T-cell (primary cell): ENCODE measurements around the gene CAMSAP3. TPM values are rescaled to one million over a fixed set of nuclear protein-coding genes. Genes with fewer than 3 reads are reported as not detected.
A peak's percentile ranks its signal among the peaks of the same experiment; 100 is the strongest.

Experiments
- ATAC-seq, 4 experiments: fragments of 200-7000 bp in 3 of 4; fragments of 150-1000 bp in 1 of 4; cut with Tn5 transposase; replicated peaks in 1 of 4; 1 replicate in 3 of 4; 2 replicates in 1 of 4; pipeline ENCODE4 v1.10.0; 2021; ENCODE audit warnings: moderate library complexity in 3 of 4, mild to moderate bottlenecking in 2 of 4, moderate number of reproducible peaks in 1 of 4
- CTCF ChIA-PET, 2 donors: fragments of 300-600 bp; sonication (Branson Sonifier 250); formaldehyde crosslinking; loops; one replicate each; lab custom pipeline; 2022; ENCODE audit warnings: antibody characterized with exemption in 2 of 2; lab: Charles Lee
- POLR2A ChIA-PET, 2 donors: fragments of 300-600 bp; sonication (Branson Sonifier 250); formaldehyde crosslinking; loops; one replicate each; lab custom pipeline; 2022; ENCODE audit warnings: antibody characterized with exemption in 2 of 2; lab: Charles Lee
- DNase-seq, 35 experiments: peaks; one replicate each; pipeline versions ENCODE4 v3.0.0 to v3.0.0-alpha.2; 2013 to 2023
- H3K27ac ChIP-seq: one replicate; pipeline ENCODE4 v1.5.1; 2013; ENCODE audit warnings: low read length
- H3K27me3 ChIP-seq, 2 experiments: replicated peaks in 1 of 2; 1 replicate in 1 of 2; 2 replicates in 1 of 2; pipeline versions ENCODE4 v1.6.1 to v1.7.0; 2013; ENCODE audit warnings: low read length in 1 of 2, mixed read lengths in 1 of 2; ENCODE audit not compliant: control insufficient read depth in 2 of 2, insufficient read depth in 2 of 2; ENCODE audit errors: extremely low read depth in 1 of 2
- H3K36me3 ChIP-seq, 2 donors: 1 replicate in 1 of 2; 2 replicates in 1 of 2; pipeline versions ENCODE4 v1.6.1 to v1.7.0; 2013; ENCODE audit warnings: low read length in 1 of 2; ENCODE audit not compliant: control insufficient read depth in 2 of 2, insufficient read depth in 1 of 2; ENCODE audit errors: extremely low read depth in 1 of 2
- H3K4me1 ChIP-seq, 2 experiments: 1 replicate in 1 of 2; 2 replicates in 1 of 2; pipeline versions ENCODE4 v1.6.1 to v1.7.0; 2013; ENCODE audit warnings: low read length in 2 of 2, mixed read lengths in 1 of 2; ENCODE audit not compliant: insufficient read depth in 2 of 2, control insufficient read depth in 1 of 2; ENCODE audit errors: extremely low read depth in 1 of 2
- H3K4me3 ChIP-seq, 2 donors: 1 replicate in 1 of 2; 2 replicates in 1 of 2; pipeline versions ENCODE4 v1.5.1 to v1.7.0; 2013; ENCODE audit warnings: mild to moderate bottlenecking in 2 of 2, low read length in 1 of 2, moderate library complexity in 1 of 2; ENCODE audit not compliant: control insufficient read depth in 1 of 2; ENCODE audit errors: extremely low read depth in 1 of 2
- H3K9me3 ChIP-seq: 2 replicates; pipeline ENCODE4 v1.7.0; 2013
- H3K27ac Mint-ChIP-seq, 2 donors: one replicate each; pipeline ENCODE4 v1.8.0; 2020 to 2021; ENCODE audit warnings: mild to moderate bottlenecking in 2 of 2, mixed read lengths in 2 of 2
- H3K27me3 Mint-ChIP-seq, 2 donors: one replicate each; pipeline ENCODE4 v1.8.0; 2021 to 2022; ENCODE audit warnings: mixed read lengths in 2 of 2
- H3K36me3 Mint-ChIP-seq: one replicate; pipeline ENCODE4 v1.8.0; 2021; ENCODE audit warnings: mixed read lengths
- H3K4me1 Mint-ChIP-seq, 3 donors: one replicate each; pipeline ENCODE4 v1.8.0; 2020 to 2022; ENCODE audit warnings: mixed read lengths in 3 of 3, mild to moderate bottlenecking in 1 of 3
- H3K4me3 Mint-ChIP-seq, 3 donors: one replicate each; pipeline ENCODE4 v1.8.0; 2020 to 2022; ENCODE audit warnings: mild to moderate bottlenecking in 3 of 3, mixed read lengths in 3 of 3, moderate library complexity in 3 of 3
- H3K9me3 Mint-ChIP-seq, 3 donors: one replicate each; pipeline ENCODE4 v1.8.0; 2020 to 2022; ENCODE audit warnings: mixed read lengths in 3 of 3
- WGBS: methylation state at CpG from one replicate; pipeline ENCODE4 v1.1.5; 2013; ENCODE audit warnings: missing lambda C conversion rate; ENCODE audit not compliant: insufficient coverage; 5-methylcytosine and 5-hydroxymethylcytosine counted together
- total RNA-seq, 35 experiments: library from RNA in 6 of 35; stranded (reverse) in 6 of 35; fragments of 120-200 nt in 1 of 35; gene quantifications; one replicate each; pipeline versions ENCODE4 v1.2.1 to v1.2.4 and lab custom pipeline; 2013 to 2026

Gene CAMSAP3
- total RNA-seq, 5 donors from 2014 or later (not counting 1 experiment from before 2014, with no cell fraction given): 0.47 to 1.3 (median 0.51) TPM

GRCh38 chr19:7582446-7582845 lies 13.2 kb upstream of the CAMSAP3 start:
- Mint-ChIP-seq H3K27me3 (peaks cover 0 to 4% of the 10 kb centered on the region in 2 donors), H3K4me1 (no peaks in the 10 kb centered on the region), H3K9me3 (no peaks in the 10 kb centered on the region), H3K27ac (no peak overlapping the region), H3K36me3 (no peaks in the 10 kb centered on the region), H3K4me3 (no peak overlapping the region)
- ATAC-seq: no peak
- DNase-seq: no peak
- Histone ChIP-seq H3K9me3 (no peaks in the 10 kb centered on the region), H3K4me3 (no peak overlapping the region), H3K36me3 (no peaks in the 10 kb centered on the region), H3K27ac (no peak overlapping the region), H3K4me1 (no peaks in the 10 kb centered on the region), H3K27me3 (peaks cover 0 to 17% of the 10 kb centered on the region in 2 experiments)
- ChIA-PET CTCF (interaction anchor here (0.6 to 1.0 kb wide), 2 partner anchors 8 to 14 kb away, joined by 3 to 6 read pairs; no protein-coding TSS in a partner anchor), POLR2A (no interaction called here)
- WGBS: 67% methylated on average over 8 of the region's 11 CpGs

GRCh38 chr19:7589822-7590221 lies 5.8 kb upstream of the CAMSAP3 start:
- H3K27me3 ChIP-seq: peaks cover 0 to 53% of the 10 kb centered on the region in 2 experiments
- no peak overlapping the region for H3K27ac Mint-ChIP-seq
- H3K4me3 Mint-ChIP-seq: no peak overlapping the region
- no peak overlapping the region for H3K27ac ChIP-seq
- ChIA-PET POLR2A (no interaction called here), CTCF (no interaction called here)
- H3K36me3 ChIP-seq: no peaks in the 10 kb centered on the region
- H3K9me3 ChIP-seq: no peaks in the 10 kb centered on the region
- ATAC-seq (no peak), DNase-seq (no peak)
- H3K4me3 ChIP-seq: no peak overlapping the region
- H3K36me3 Mint-ChIP-seq: no peaks in the 10 kb centered on the region
- peaks cover 17 to 27% of the 10 kb centered on the region in 2 donors for H3K27me3 Mint-ChIP-seq
- no peaks in the 10 kb centered on the region for H3K9me3 Mint-ChIP-seq
- 100% methylated on average over 3 of the region's 7 CpGs for WGBS
- H3K4me1 ChIP-seq: no peaks in the 10 kb centered on the region
- H3K4me1 Mint-ChIP-seq: no peaks in the 10 kb centered on the region

DNA sequence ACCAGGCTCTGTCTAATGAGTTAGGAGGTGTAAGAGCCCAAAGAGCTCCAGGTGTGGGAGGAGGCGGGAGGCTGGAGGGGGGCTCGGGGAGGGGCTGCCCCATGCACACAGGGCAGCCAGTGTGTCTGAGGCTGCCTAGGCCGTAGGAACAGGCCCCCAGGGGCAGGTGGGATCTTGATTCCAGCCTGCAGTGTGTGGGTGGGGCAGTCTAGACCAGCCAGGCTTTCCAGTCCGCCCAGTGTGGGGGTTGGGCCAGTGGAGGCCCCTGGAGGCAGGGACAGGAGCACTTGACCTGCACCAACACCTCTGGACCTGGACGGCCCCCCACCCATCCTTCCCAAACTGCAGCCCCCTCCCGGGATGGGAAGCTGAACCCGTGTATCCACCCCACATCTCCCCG lies 5.4 kb upstream of the CAMSAP3 start:
- H3K9me3 Mint-ChIP-seq: no peaks in the 10 kb centered on the region
- ChIA-PET CTCF (no interaction called here), POLR2A (no interaction called here)
- peaks cover 21 to 32% of the 10 kb centered on the region in 2 donors for H3K27me3 Mint-ChIP-seq
- H3K27ac Mint-ChIP-seq: no peak overlapping the region
- 57% methylated on average over 7 of the region's 8 CpGs for WGBS
- peaks cover 2 to 4% (median 2%) of the 10 kb centered on the region in 3 donors for H3K4me1 Mint-ChIP-seq
- no peaks in the 10 kb centered on the region for H3K9me3 ChIP-seq
- no peak for DNase-seq
- H3K4me1 ChIP-seq: peaks cover 0 to under 1% of the 10 kb centered on the region in 2 experiments
- H3K27me3 ChIP-seq: peaks cover 0 to 58% of the 10 kb centered on the region in 2 experiments
- H3K4me3 ChIP-seq: no peak overlapping the region
- no peak overlapping the region for H3K4me3 Mint-ChIP-seq
- H3K36me3 ChIP-seq: no peaks in the 10 kb centered on the region
- H3K36me3 Mint-ChIP-seq: no peaks in the 10 kb centered on the region
- ATAC-seq: no peak
- H3K27ac ChIP-seq: no peak overlapping the region

DNA sequence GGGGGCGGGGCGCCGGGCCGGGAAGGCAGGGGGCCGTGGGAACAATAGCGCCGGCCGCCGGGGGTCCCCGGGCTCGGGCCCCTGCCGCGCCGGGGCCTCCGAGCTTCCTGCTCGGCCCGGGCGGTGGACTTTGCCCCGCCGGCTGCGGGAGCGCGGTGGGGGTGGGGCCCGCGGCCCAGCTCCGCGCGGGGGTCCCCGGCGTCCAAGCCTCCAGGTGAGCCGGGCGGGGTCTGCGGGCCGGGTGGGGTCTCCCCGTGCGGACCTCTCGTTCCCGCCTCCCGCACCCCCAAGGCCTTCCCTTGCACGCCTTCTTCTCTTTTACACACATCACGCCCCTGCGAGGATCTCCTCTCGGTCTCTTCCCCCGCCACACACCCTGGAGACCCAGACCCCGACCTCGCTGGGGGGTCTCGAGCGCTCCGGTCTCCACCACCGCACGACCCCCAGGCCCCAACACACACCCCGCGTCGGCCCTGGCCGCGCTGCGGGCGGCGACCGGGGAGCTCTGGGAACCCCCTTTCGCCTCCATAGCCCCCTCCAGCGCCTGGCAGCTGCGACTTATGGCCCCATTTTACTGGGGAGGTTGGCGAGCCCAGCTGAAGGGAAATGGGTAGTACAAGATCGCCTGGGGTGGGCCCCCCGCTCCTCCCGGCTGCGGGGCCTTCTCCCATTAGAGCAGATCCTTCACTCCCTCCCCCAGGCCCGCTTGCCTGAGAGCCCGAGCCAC lies 711 bp downstream of the CAMSAP3 start:
- Mint-ChIP-seq H3K4me3 (peak overlapping the region; percentile 56 to 74 (median 61)), H3K4me1 (peaks cover 5 to 7% (median 6%) of the 10 kb centered on the region in 3 donors), H3K27me3 (peaks cover 37 to 48% of the 10 kb centered on the region in 2 donors), H3K9me3 (no peaks in the 10 kb centered on the region), H3K27ac (no peak overlapping the region), H3K36me3 (no peaks in the 10 kb centered on the region)
- Histone ChIP-seq H3K4me1 (peaks cover 0 to 10% of the 10 kb centered on the region in 2 experiments), H3K36me3 (no peaks in the 10 kb centered on the region), H3K4me3 (peak overlapping the region in 1 of 2 donors; percentile 47), H3K9me3 (no peaks in the 10 kb centered on the region), H3K27ac (no peak overlapping the region), H3K27me3 (peaks cover 2 to 52% of the 10 kb centered on the region in 2 experiments)
- ATAC-seq: peak in 2 of 4 experiments; percentile 5 to 18
- ChIA-PET CTCF (interaction anchor here in 1 of 2 donors (0.5 kb wide), 1 partner anchor 18 kb away, joined by 6 read pairs; no protein-coding TSS in a partner anchor), POLR2A (no interaction called here)
- WGBS: 3% methylated on average over 55 of the region's 70 CpGs
- DNase-seq: no peak

GRCh38 chr19:7597689-7598088 lies 2.0 kb downstream of the CAMSAP3 start:
- no peak for ATAC-seq
- Histone ChIP-seq H3K4me3 (no peak overlapping the region), H3K27ac (no peak overlapping the region), H3K9me3 (no peaks in the 10 kb centered on the region), H3K36me3 (no peaks in the 10 kb centered on the region), H3K4me1 (peaks cover 0 to 10% of the 10 kb centered on the region in 2 experiments), H3K27me3 (peaks cover 2 to 50% of the 10 kb centered on the region in 2 experiments)
- Mint-ChIP-seq H3K36me3 (no peaks in the 10 kb centered on the region), H3K27me3 (peaks cover 44 to 48% of the 10 kb centered on the region in 2 donors), H3K4me3 (peak overlapping the region in 1 of 3 donors; percentile 28), H3K9me3 (no peaks in the 10 kb centered on the region), H3K4me1 (peaks cover 5 to 7% (median 6%) of the 10 kb centered on the region in 3 donors), H3K27ac (no peak overlapping the region)
- ChIA-PET CTCF (interaction anchor here in 1 of 2 donors (0.6 kb wide), 1 partner anchor 16 kb away, joined by 3 read pairs; no protein-coding TSS in a partner anchor), POLR2A (no interaction called here)
- 71% methylated on average over 3 of the region's 9 CpGs for WGBS
- DNase-seq: no peak

DNA sequence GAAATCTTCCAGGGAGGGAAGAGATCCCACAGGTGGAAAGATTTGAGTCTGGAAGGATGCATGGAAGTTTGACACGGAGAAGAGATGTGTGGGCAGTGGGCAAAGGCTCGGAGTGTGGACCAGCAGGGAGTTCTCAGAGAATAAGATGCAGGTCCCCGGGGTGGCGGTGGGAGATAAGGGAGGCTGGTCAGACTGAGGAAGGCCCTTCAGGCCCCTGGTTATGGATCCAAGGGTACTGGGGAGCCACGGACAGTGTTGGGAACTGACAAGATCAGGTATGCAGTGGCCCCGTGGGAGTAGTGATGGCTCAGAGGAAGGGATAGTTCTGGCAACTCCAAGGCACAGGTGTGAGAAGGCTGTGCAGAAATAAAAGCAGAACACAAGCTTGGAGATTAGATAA lies 2.5 kb downstream of the CAMSAP3 start:
- H3K4me1 Mint-ChIP-seq: peaks cover 5 to 7% (median 6%) of the 10 kb centered on the region in 3 donors
- H3K9me3 ChIP-seq: no peaks in the 10 kb centered on the region
- peaks cover 2 to 49% of the 10 kb centered on the region in 2 experiments for H3K27me3 ChIP-seq
- H3K27ac ChIP-seq: no peak overlapping the region
- no peak overlapping the region for H3K4me3 ChIP-seq
- 46% methylated on average over 5 of the region's 6 CpGs for WGBS
- no peak overlapping the region for H3K27ac Mint-ChIP-seq
- DNase-seq (no peak), ATAC-seq (no peak)
- no peaks in the 10 kb centered on the region for H3K36me3 ChIP-seq
- peak overlapping the region in 1 of 3 donors; percentile 28 for H3K4me3 Mint-ChIP-seq
- CTCF ChIA-PET: interaction anchor here (0.6 to 0.9 kb wide), 3 partner anchors 11 to 200 kb away, joined by 3 to 6 read pairs (median 3); no protein-coding TSS in a partner anchor
- no peaks in the 10 kb centered on the region for H3K36me3 Mint-ChIP-seq
- H3K9me3 Mint-ChIP-seq: no peaks in the 10 kb centered on the region
- H3K27me3 Mint-ChIP-seq: peaks cover 45 to 46% of the 10 kb centered on the region in 2 donors
- H3K4me1 ChIP-seq: peaks cover 0 to 10% of the 10 kb centered on the region in 2 experiments
- POLR2A ChIA-PET: no interaction called here
